Panc1 (cell line): Measurements from ENCODE around the gene ALPP. TPM values are rescaled to one million over a fixed set of nuclear protein-coding genes. Genes with fewer than 3 reads are reported as not detected.
"Not testable (repeated sequence)": the region's sequence is repeated elsewhere in the genome, so short reads cannot be mapped to it uniquely, and the experiment has no call there.

Source experiments
- ATAC-seq: fragments of 200-7000 bp; cut with Tn5 transposase; 2 replicates; pipeline ENCODE4 v1.9.1; 2020; ENCODE audit warnings: mild to moderate bottlenecking, moderate library complexity
- BruUV-seq: library from RNA; stranded (reverse); fragments of 400-500 nt; replicated peaks from 2 replicates; lab custom pipeline; 2021; lab: Mats Ljungman, UMichigan
- CTCF ChIA-PET: fragments of 300-600 bp; sonication (Branson Sonifier 250); formaldehyde crosslinking; loops from one replicate; lab custom pipeline; 2022; ENCODE audit warnings: antibody characterized with exemption; lab: Charles Lee
- POLR2A ChIA-PET: fragments of 300-600 bp; sonication (Branson Sonifier 250); formaldehyde crosslinking; loops from one replicate; lab custom pipeline; 2022; ENCODE audit warnings: antibody characterized with exemption; lab: Charles Lee
- DNase-seq: peaks from one replicate; pipeline ENCODE4 v3.0.0-alpha.2; 2010; ENCODE audit warnings: low read depth, low spot score
- H3K27ac ChIP-seq: 2 replicates; pipeline ENCODE4 v1.5.1; 2011; ENCODE audit warnings: mild to moderate bottlenecking, low read length, inconsistent platforms
- H3K27me3 ChIP-seq: fragments of 200-500 bp; sonication (Bioruptor generic); 2 replicates; pipeline ENCODE4 v1.6.0; 2014; ENCODE audit warnings: low read length, inconsistent platforms; ENCODE audit not compliant: control insufficient read depth, insufficient read depth
- H3K36me3 ChIP-seq: fragments of 200-500 bp; sonication (Bioruptor generic); 2 replicates; pipeline ENCODE4 v1.5.1; 2014; ENCODE audit warnings: inconsistent platforms, mild to moderate bottlenecking, low read length, moderate library complexity; ENCODE audit not compliant: control insufficient read depth, insufficient read depth
- H3K4me1 ChIP-seq: 2 replicates; pipeline ENCODE4 v1.5.1; 2011; ENCODE audit warnings: inconsistent platforms, mild to moderate bottlenecking, low read length, moderate library complexity; ENCODE audit not compliant: control insufficient read depth, insufficient read depth
- H3K4me3 ChIP-seq, 2 experiments: 2 replicates each; pipeline ENCODE4 v1.5.1; 2011 to 2012; ENCODE audit warnings: low read depth in 2 of 2, low read length in 2 of 2, mild to moderate bottlenecking in 2 of 2, inconsistent platforms in 1 of 2, moderate library complexity in 1 of 2
- H3K9me3 ChIP-seq: fragments of 200-500 bp; sonication (Bioruptor generic); 2 replicates; pipeline ENCODE4 v1.5.1; 2014; ENCODE audit warnings: low read depth, mild to moderate bottlenecking, inconsistent platforms, low read length, moderate library complexity; ENCODE audit not compliant: control insufficient read depth, insufficient read depth
- CTCF ChIP-seq: fragments of 450-650 bp; IDR thresholded peaks from 2 replicates; pipeline ENCODE4 v1.5.1; 2017; ENCODE audit warnings: mild to moderate bottlenecking
- POLR2AphosphoS5 ChIP-seq: IDR thresholded peaks from 2 replicates; pipeline ENCODE4 v1.6.1; 2012; ENCODE audit warnings: mild to moderate bottlenecking, low read depth, low read length, moderate library complexity
- REST ChIP-seq, 2 experiments: IDR thresholded peaks; 2 replicates each; pipeline ENCODE4 v1.6.1; 2011 to 2012; ENCODE audit warnings: low read depth in 2 of 2, control low read depth in 1 of 2, low read length in 1 of 2, mild to moderate bottlenecking in 1 of 2, moderate library complexity in 1 of 2; ENCODE audit not compliant: insufficient read depth in 1 of 2
- SIN3A ChIP-seq: IDR thresholded peaks from 2 replicates; pipeline ENCODE4 v1.6.1; 2012; ENCODE audit warnings: low read depth, mild to moderate bottlenecking, low read length, moderate library complexity, borderline replicate concordance; ENCODE audit not compliant: insufficient read depth
- TCF7L2 ChIP-seq: IDR thresholded peaks from 2 replicates; pipeline ENCODE4 v1.6.1; 2011; ENCODE audit warnings: mild to moderate bottlenecking, low read depth, low read length, inconsistent platforms
- in situ Hi-C: cut with HindIII; loops from 2 replicates; pipeline ENCODE4 v1.10.0; 2016; ENCODE audit warnings: low sequenced_read_pairs, low pct_unique_long_range_greater_than_20kb
- intact Hi-C: fragments of 100-400 bp; cut with micrococcal nuclease; formaldehyde crosslinking; loops from one replicate; pipeline ENCODE4 v1.10.0; 2022; ENCODE audit not compliant: unreplicated experiment
- total RNA-seq: library from RNA; stranded (reverse); gene quantifications from one replicate; pipeline ENCODE4 v1.2.1, GENCODE V29; 2021; ENCODE audit not compliant: unreplicated experiment

ALPP gene
- total RNA-seq, 1 experiment from 2014 or later = 7.3 TPM

- Histone ChIP-seq H3K27ac (no peak within 1 kb of the TSS), H3K27me3 (no peaks in the 10 kb centered on the region), H3K36me3 (no peaks in the 10 kb centered on the region), H3K4me3 (no peak within 1 kb of the TSS), H3K9me3 (no peaks in the 10 kb centered on the region), H3K4me1 (no peaks in the 10 kb centered on the region)
- ATAC-seq = no peak
- intact Hi-C loops = no loop called here
- ChIA-PET POLR2A (no interaction called here), CTCF (no interaction called here)
- no TSS peak for BruUV-seq
- no peak for TF ChIP-seq POLR2AphosphoS5
- no peak for TF ChIP-seq REST (IDR thresholded peaks at IDR 0.05; ENCODE audit: insufficient read depth in 1 of 2, low read depth in 2 of 2, low read length in 1 of 2)
- TF ChIP-seq SIN3A = no peak
- TF ChIP-seq TCF7L2 = no peak
- no peak for TF ChIP-seq CTCF
- in situ Hi-C loops = no loop called here
- no peak for DNase-seq
These were observed 28.2 kb downstream of the ALPP start, which contains the start of gene ALPG for GRCh38 chr2:232406556-232407310. Gene ALPG, plus strand, starts transcription at chr2:232406844. Its CDS starts 51 bp downstream, at chr2:232406895.

GRCh38 chr2:232407428-232408150 lies 29.0 kb downstream of the ALPP start:
- DNase-seq, H3K27me3 ChIP-seq, H3K27ac ChIP-seq, POLR2A ChIA-PET, H3K4me3 ChIP-seq, intact Hi-C loops, H3K4me1 ChIP-seq, in situ Hi-C loops, ATAC-seq, H3K36me3 ChIP-seq, H3K9me3 ChIP-seq, CTCF ChIA-PET: not testable (repeated sequence)
- BruUV-seq = TSS peak; percentile 97

- BruUV-seq, H3K4me1 ChIP-seq, H3K4me3 ChIP-seq, H3K36me3 ChIP-seq, POLR2A ChIA-PET, CTCF ChIA-PET, DNase-seq, in situ Hi-C loops, H3K9me3 ChIP-seq, H3K27ac ChIP-seq, ATAC-seq, intact Hi-C loops, H3K27me3 ChIP-seq: not testable (repeated sequence)
These were observed 29.7 kb downstream of the ALPP start for GRCh38 chr2:232408269-232408668.

- BruUV-seq, H3K27me3 ChIP-seq, POLR2A ChIA-PET, H3K4me3 ChIP-seq, H3K4me1 ChIP-seq, CTCF ChIA-PET, H3K9me3 ChIP-seq, H3K36me3 ChIP-seq, ATAC-seq, intact Hi-C loops, DNase-seq, H3K27ac ChIP-seq, in situ Hi-C loops: not testable (repeated sequence)
These were observed 31.1 kb downstream of the ALPP start for GRCh38 chr2:232409617-232410016.
